ENCODE measurements around the gene PPP1R3C. TPM values are rescaled to one million over a fixed set of nuclear protein-coding genes. Genes with fewer than 3 reads are reported as not detected.

Gene PPP1R3C
- total and polyA plus RNA-seq, 2 of the 4 experiments (the other 2 are of a cell fraction) = 17.4 to 62.9 TPM

GRCh38 chr10:91596825-91597196 is 36.1 kb downstream of the PPP1R3C start:
- no peaks in the 10 kb centered on the region for H4K20me1 ChIP-seq (ENCODE audit: insufficient read depth, low read length)
- no peak overlapping the region for H2AFZ ChIP-seq (replicated peaks; ENCODE audit: low read length, poor library complexity)
- H3K79me1 ChIP-seq (ENCODE audit: low read depth in 1 of 2, low read length in 2 of 2) = no peaks in the 10 kb centered on the region
- no peaks in the 10 kb centered on the region for H3K27me3 ChIP-seq (ENCODE audit: control insufficient read depth, insufficient read depth, low read length)
- H3K9me3 ChIP-seq (ENCODE audit: control insufficient read depth, insufficient read depth, low read length) = no peaks in the 10 kb centered on the region
- WGBS, 2 experiments (ENCODE audit: extremely low coverage in 2 of 2, insufficient read length in 1 of 2) = no CpG with 5 or more reads among the region's 1 CpG
- H3K27ac ChIP-seq (ENCODE audit: insufficient read depth, low read length) = peak overlapping the region; percentile 57; the same call in 1 of the 2 replicates
- no peak overlapping the region for H3K4me3 ChIP-seq (ENCODE audit: insufficient read depth, low read depth, low read length)
- H2BK20ac ChIP-seq (ENCODE audit: low read depth, low read length) = peak overlapping the region; percentile 82
- dilution Hi-C loops (cut with HindIII; ENCODE audit: low sequenced_read_pairs, unreplicated experiment) (no loop called here), intact Hi-C loops (cut with micrococcal nuclease) (no loop called here), in situ Hi-C loops (cut with MboI; ENCODE audit: low sequenced_read_pairs) (no loop called here)
- ATAC-seq (ENCODE audit: low read depth) = peak; percentile 72
- no peak for TF ChIP-seq BHLHE40 (IDR thresholded peaks at IDR 0.05; ENCODE audit: low read depth, low read length)
- TF ChIP-seq CHD1 (IDR thresholded peaks at IDR 0.05; ENCODE audit: low read depth, low read length) = no peak
- peak; percentile 49 for TF ChIP-seq CEBPB (IDR thresholded peaks at IDR 0.05; ENCODE audit: low read depth, low read length)
- peak overlapping the region; percentile 63; the same call in 1 of the 2 replicates for H3K14ac ChIP-seq (replicated peaks; ENCODE audit: low read depth, low read length)
- BruUV-seq (replicated peaks) = no TSS peak
- H2AK9ac ChIP-seq (replicated peaks; ENCODE audit: low read depth, low read length, poor library complexity) = no peak overlapping the region
- peaks cover 21% of the 10 kb centered on the region for H3K9me1 ChIP-seq (ENCODE audit: insufficient read depth, low read length)
- peak overlapping the region; percentile 75; the same call in 1 of the 2 replicates for H3K4ac ChIP-seq (ENCODE audit: low read depth, low read length)
- peak overlapping the region; percentile 46 for H3K56ac ChIP-seq (ENCODE audit: extremely low read depth, insufficient read depth, low read length)
- H3K9ac ChIP-seq (ENCODE audit: low read depth, low read length) = no peak overlapping the region; the same call in 1 of the 2 replicates
- H3K18ac ChIP-seq (ENCODE audit: low read depth, low read length) = peak overlapping the region; percentile 97
- no peaks in the 10 kb centered on the region for H3K36me3 ChIP-seq (ENCODE audit: control insufficient read depth, insufficient read depth, low read length)
- H3K23ac ChIP-seq (ENCODE audit: low read depth, low read length) = peak overlapping the region; percentile 21; the same call in 1 of the 2 replicates
- peaks cover 24% of the 10 kb centered on the region for H3K4me1 ChIP-seq (ENCODE audit: control insufficient read depth, insufficient read depth, low read length)
- CTCF ChIA-PET = interaction anchor here (0.5 to 1.5 kb wide), 4 partner anchors 16 to 419 kb away, joined by 3 to 5 read pairs (median 4); no protein-coding TSS in a partner anchor
- H2BK5ac ChIP-seq (ENCODE audit: low read depth, low read length, poor library complexity, severe bottlenecking) = peak overlapping the region; percentile 84
- H2AK5ac ChIP-seq (ENCODE audit: low read depth, low read length) = peak overlapping the region; percentile 42; the same call in 1 of the 2 replicates
- peak overlapping the region; percentile 89 for H2BK120ac ChIP-seq (ENCODE audit: low read depth, low read length)
- H2BK15ac ChIP-seq (ENCODE audit: low read depth, low read length) = peak overlapping the region; percentile 93
- H4K8ac ChIP-seq (ENCODE audit: low read depth in 2 of 2, low read length in 2 of 2) = peak overlapping the region; percentile 83 to 84
- H3K4me2 ChIP-seq (ENCODE audit: low read depth, low read length) = peak overlapping the region; percentile 38; the same call in 1 of the 2 replicates
- H4K5ac ChIP-seq (ENCODE audit: low read depth, low read length) = peak overlapping the region; percentile 84; the same call in 1 of the 2 replicates
- peak; percentile 85 for DNase-seq
- peak overlapping the region; percentile 56 for H4K91ac ChIP-seq (ENCODE audit: insufficient read depth, low read depth, low read length)
- POLR2A ChIA-PET (ENCODE audit: unreplicated experiment) = interaction anchor here (1.1 kb wide), 1 partner anchor 36 kb away, joined by 4 read pairs; the partner anchor contains the start of gene PPP1R3C
